H1 (cell line): ENCODE measurements around the gene LCE6A. TPM values are rescaled to one million over a fixed set of nuclear protein-coding genes. Genes with fewer than 3 reads are reported as not detected.

Experiments
- CTCF ChIA-PET: fragments of 300-600 bp; sonication (Branson Sonifier 250); formaldehyde crosslinking; loops from one replicate; lab custom pipeline; 2021; ENCODE audit not compliant: partially characterized antibody; lab: Charles Lee
- POLR2A ChIA-PET: fragments of 300-600 bp; sonication (Branson Sonifier 250); formaldehyde crosslinking; loops from one replicate; lab custom pipeline; 2021; ENCODE audit warnings: inconsistent platforms; ENCODE audit not compliant: partially characterized antibody; lab: Charles Lee
- DNase-seq, 2 experiments: peaks; one replicate each; pipeline versions ENCODE4 v3.0.0 to v3.0.0-alpha.2; 2010 to 2022; ENCODE audit warnings: low spot score in 2 of 2, low read depth in 1 of 2, mixed read lengths in 1 of 2
- FAIRE-seq: peaks from 2 replicates; lab custom pipeline; 2011; peaks lifted over from hg19 to GRCh38; lab: Jason Lieb, UNC
- H2AFZ ChIP-seq: 2 replicates; pipeline ENCODE4 v1.8.1; 2012; ENCODE audit warnings: low read length, inconsistent platforms
- H2AK5ac ChIP-seq: 2 replicates; pipeline ENCODE4 v1.6.1; 2013; ENCODE audit warnings: low read depth, low read length
- H2BK120ac ChIP-seq: replicated peaks from 2 replicates; pipeline ENCODE3; 2013; ENCODE audit warnings: low read depth, low read length, inconsistent platforms
- H2BK12ac ChIP-seq: 2 replicates; pipeline ENCODE4 v1.6.1; 2013; ENCODE audit warnings: low read depth, low read length
- H2BK15ac ChIP-seq: 2 replicates; pipeline ENCODE4 v1.6.1; 2013; ENCODE audit warnings: low read length
- H2BK20ac ChIP-seq: 2 replicates; pipeline ENCODE4 v1.6.1; 2013; ENCODE audit warnings: low read length
- H2BK5ac ChIP-seq: 2 replicates; pipeline ENCODE4 v1.6.1; 2013; ENCODE audit warnings: low read depth, low read length
- H3K14ac ChIP-seq: 2 replicates; pipeline ENCODE4 v1.6.1; 2013; ENCODE audit warnings: inconsistent platforms; ENCODE audit not compliant: insufficient read length
- H3K18ac ChIP-seq: 2 replicates; pipeline ENCODE4 v1.6.1; 2013; ENCODE audit warnings: low read length; ENCODE audit errors: extremely low read depth
- H3K23ac ChIP-seq: 2 replicates; pipeline ENCODE4 v1.6.1; 2013; ENCODE audit warnings: inconsistent platforms; ENCODE audit not compliant: insufficient read length
- H3K23me2 ChIP-seq: 2 replicates; pipeline ENCODE4 v1.6.1; 2013; ENCODE audit warnings: low read depth, low read length
- H3K27ac ChIP-seq: 2 replicates; pipeline ENCODE4 v1.6.1; 2011; ENCODE audit warnings: low read depth, low read length, inconsistent platforms
- H3K27me3 ChIP-seq, 4 experiments: replicated peaks in 1 of 4; 1 replicate in 1 of 4; 2 replicates in 3 of 4; pipeline versions ENCODE4 v1.6.1 to v1.8.1; 2011 to 2013; ENCODE audit warnings: low read length in 3 of 4, mild to moderate bottlenecking in 3 of 4, inconsistent platforms in 2 of 4, mixed read lengths in 2 of 4, moderate library complexity in 1 of 4; ENCODE audit not compliant: control insufficient read depth in 3 of 4, insufficient read depth in 3 of 4; ENCODE audit errors: extremely low read depth in 1 of 4
- H3K36me3 ChIP-seq, 4 experiments: 2 replicates each; pipeline versions ENCODE4 v1.6.1 to v1.8.1; 2011 to 2013; ENCODE audit warnings: mild to moderate bottlenecking in 4 of 4, low read length in 3 of 4, moderate library complexity in 2 of 4, control low read depth in 1 of 4, inconsistent platforms in 1 of 4; ENCODE audit not compliant: insufficient read depth in 4 of 4, control insufficient read depth in 2 of 4
- H3K4ac ChIP-seq: replicated peaks from 2 replicates; pipeline ENCODE3; 2013; ENCODE audit warnings: low read length, low read depth, mixed read lengths, inconsistent platforms; ENCODE audit not compliant: insufficient read length
- H3K4me1 ChIP-seq, 4 experiments: replicated peaks in 1 of 4; 1 replicate in 1 of 4; 2 replicates in 3 of 4; pipeline versions ENCODE4 v1.6.1 to v1.8.1; 2011 to 2013; ENCODE audit warnings: low read length in 3 of 4, inconsistent platforms in 2 of 4, mixed read lengths in 1 of 4; ENCODE audit not compliant: insufficient read depth in 4 of 4, control insufficient read depth in 3 of 4
- H3K4me2 ChIP-seq, 2 experiments: 2 replicates each; pipeline versions ENCODE4 v1.6.1 to v1.8.1; 2011 to 2013; ENCODE audit warnings: low read depth in 2 of 2, low read length in 2 of 2, control low read depth in 1 of 2, inconsistent platforms in 1 of 2, mild to moderate bottlenecking in 1 of 2; ENCODE audit not compliant: insufficient read depth in 1 of 2
- H3K4me3 ChIP-seq, 4 experiments: fragments of 200-600, 300-600 bp in 1 of 4; sonication (generic), shearing (Covaris generic), sonication (Bioruptor Twin) in 1 of 4; 2 replicates each; pipeline versions ENCODE4 v1.5.1 to v1.8.1; 2011 to 2016; ENCODE audit warnings: low read length in 4 of 4, low read depth in 3 of 4, control low read depth in 2 of 4, inconsistent platforms in 2 of 4, mild to moderate bottlenecking in 2 of 4, mixed read lengths in 1 of 4, moderate library complexity in 1 of 4; ENCODE audit not compliant: insufficient read depth in 2 of 4; ENCODE audit errors: extremely low read depth in 1 of 4
- H3K56ac ChIP-seq: replicated peaks from 2 replicates; pipeline ENCODE3; 2013; ENCODE audit warnings: low read depth, mild to moderate bottlenecking, mixed read lengths, low read length, inconsistent platforms; ENCODE audit not compliant: insufficient read length
- H3K79me1 ChIP-seq: 2 replicates; pipeline ENCODE4 v1.6.1; 2013; ENCODE audit warnings: low read depth, low read length, control low read depth
- H3K79me2 ChIP-seq, 2 experiments: 2 replicates each; pipeline versions ENCODE4 v1.6.1 to v1.8.1; 2012 to 2013; ENCODE audit warnings: low read length in 2 of 2, mild to moderate bottlenecking in 2 of 2, inconsistent platforms in 1 of 2; ENCODE audit not compliant: insufficient read depth in 2 of 2, control insufficient read depth in 1 of 2
- H3K9ac ChIP-seq, 4 experiments: replicated peaks in 1 of 4; 1 replicate in 1 of 4; 2 replicates in 3 of 4; pipeline versions ENCODE4 v1.6.1 to v1.8.1; 2011 to 2013; ENCODE audit warnings: low read depth in 3 of 4, low read length in 3 of 4, control low read depth in 2 of 4, mild to moderate bottlenecking in 2 of 4, moderate library complexity in 2 of 4, inconsistent platforms in 1 of 4; ENCODE audit errors: extremely low read depth in 1 of 4
- H3K9me3 ChIP-seq, 2 experiments: 2 replicates each; pipeline versions ENCODE4 v1.6.1 to v1.8.1; 2012 to 2013; ENCODE audit warnings: mild to moderate bottlenecking in 2 of 2, moderate library complexity in 2 of 2, control low read depth in 1 of 2, inconsistent platforms in 1 of 2, low read depth in 1 of 2, low read length in 1 of 2, mixed read lengths in 1 of 2; ENCODE audit not compliant: insufficient read depth in 2 of 2
- H4K20me1 ChIP-seq, 2 experiments: replicated peaks in 1 of 2; 2 replicates each; pipeline versions ENCODE3 to v1.8.1; 2011 to 2013; ENCODE audit warnings: inconsistent platforms in 2 of 2, low read length in 2 of 2, mild to moderate bottlenecking in 1 of 2; ENCODE audit not compliant: insufficient read depth in 2 of 2, control insufficient read depth in 1 of 2
- H4K5ac ChIP-seq: 2 replicates; pipeline ENCODE4 v1.6.1; 2013; ENCODE audit warnings: low read length, low read depth, mixed read lengths, inconsistent platforms; ENCODE audit not compliant: insufficient read length
- H4K8ac ChIP-seq: 2 replicates; pipeline ENCODE4 v1.8.0; 2013; ENCODE audit warnings: mild to moderate bottlenecking, moderate library complexity, low read length, inconsistent platforms; ENCODE audit not compliant: insufficient read depth; ENCODE audit errors: extremely low read depth
- H4K91ac ChIP-seq: replicated peaks from 2 replicates; pipeline ENCODE3; 2013; ENCODE audit warnings: low read length, mixed read lengths, inconsistent platforms; ENCODE audit not compliant: insufficient read length
- E2F6 ChIP-seq: IDR thresholded peaks from 2 replicates; pipeline ENCODE4 v1.6.1; 2012; ENCODE audit warnings: inconsistent platforms
- EP300 ChIP-seq, 2 experiments: IDR thresholded peaks; 1 replicate in 1 of 2; 2 replicates in 1 of 2; pipeline ENCODE4 v1.6.1; 2011 to 2012; ENCODE audit warnings: low read depth in 2 of 2, low read length in 2 of 2, mild to moderate bottlenecking in 2 of 2, borderline replicate concordance in 1 of 2, inconsistent platforms in 1 of 2, moderate library complexity in 1 of 2
- KDM4A ChIP-seq: IDR thresholded peaks from one replicate; pipeline ENCODE4 v1.7.1; 2012; ENCODE audit warnings: low read depth, mild to moderate bottlenecking, moderate library complexity, low read length, inconsistent platforms; ENCODE audit not compliant: severe bottlenecking
- MAFK ChIP-seq: IDR thresholded peaks from 2 replicates; pipeline ENCODE4 v1.6.1; 2012; ENCODE audit warnings: low read depth, mild to moderate bottlenecking, improper control_type of control experiment, low read length
- RAD21 ChIP-seq, 2 experiments: IDR thresholded peaks in 1 of 2; conservative IDR thresholded peaks in 1 of 2; 2 replicates each; pipeline ENCODE4 v1.6.1; 2011; ENCODE audit warnings: low read depth in 2 of 2, low read length in 2 of 2, improper control_type of control experiment in 1 of 2, inconsistent platforms in 1 of 2, mild to moderate bottlenecking in 1 of 2, moderate library complexity in 1 of 2
- SIN3A ChIP-seq, 2 experiments: IDR thresholded peaks in 1 of 2; conservative IDR thresholded peaks in 1 of 2; 2 replicates each; pipeline ENCODE4 v1.6.1; 2011 to 2012; ENCODE audit warnings: low read length in 2 of 2, improper control_type of control experiment in 1 of 2, low read depth in 1 of 2, mild to moderate bottlenecking in 1 of 2
- SIX5 ChIP-seq: IDR thresholded peaks from 2 replicates; pipeline ENCODE4 v1.6.1; 2011; ENCODE audit warnings: mild to moderate bottlenecking, low read depth, low read length
- TAF7 ChIP-seq: optimal IDR thresholded peaks from 2 replicates; pipeline ENCODE3; 2011; ENCODE audit warnings: low read depth, mild to moderate bottlenecking, inconsistent platforms, low read length, moderate library complexity, borderline replicate concordance
- TBP ChIP-seq: IDR thresholded peaks from 2 replicates; pipeline ENCODE4 v1.6.1; 2011; ENCODE audit warnings: low read depth, low read length, improper control_type of control experiment
- ZNF274 ChIP-seq: IDR thresholded peaks from 2 replicates; pipeline ENCODE4 v1.7.0; 2012; ENCODE audit warnings: low read length, borderline replicate concordance; ENCODE audit errors: extremely low read depth
- polyA plus RNA-seq, 7 experiments: library from polyadenylated mRNA; depleted of rRNA in 3 of 7; stranded (reverse) in 5 of 7; unstranded in 2 of 7; fragments of >200 nt in 5 of 7; fragments of 200-250 nt in 2 of 7; gene quantifications; 1 replicate in 5 of 7; 2 replicates in 1 of 7; 4 replicates in 1 of 7; pipeline versions ENCODE4 v1.2.1 to v1.2.3, GENCODE V29; 2011 to 2013; ENCODE audit warnings: missing spikeins in 2 of 7, mixed read lengths in 2 of 7
- total RNA-seq: library from RNA; stranded (reverse); fragmentation: NEBNext Ultra II Directional; extraction: Animal tissue kit (Norgen Biotek cat#: 25700); gene quantifications from 2 replicates; pipeline ENCODE4 v1.2.1, GENCODE V29; 2021
- TF ChIP-seq, protein P1 (sequence below): IDR thresholded peaks from 2 replicates; pipeline ENCODE4 v1.6.1; 2011; ENCODE audit warnings: low read length, improper control_type of control experiment

Gene LCE6A
- total and polyA plus RNA-seq, 2 of the 8 experiments (the other 6 are each of a cell fraction or from before 2014, with no cell fraction given) = not detected

GRCh38 chr1:152824964-152825363 lies 17.7 kb upstream of the LCE6A start:
- no peak overlapping the region for H2BK5ac ChIP-seq
- no peak overlapping the region for H2BK120ac ChIP-seq
- H2BK12ac ChIP-seq = no peak overlapping the region
- no peak overlapping the region for H3K4me2 ChIP-seq
- ChIA-PET CTCF (interaction anchor here (0.7 to 0.8 kb wide), 2 partner anchors 44 to 354 kb away, joined by 3 to 4 read pairs; no protein-coding TSS in a partner anchor), POLR2A (no interaction called here)
- no peak overlapping the region for H3K27ac ChIP-seq
- H3K23me2 ChIP-seq = no peaks in the 10 kb centered on the region
- H3K79me1 ChIP-seq = no peaks in the 10 kb centered on the region
- H2BK20ac ChIP-seq = no peak overlapping the region
- no peak overlapping the region for H2AK5ac ChIP-seq
- no peak for DNase-seq
- H4K5ac ChIP-seq = no peak overlapping the region
- H3K4me3 ChIP-seq = no peak overlapping the region
- no peak overlapping the region for H3K18ac ChIP-seq
- no peaks in the 10 kb centered on the region for H4K20me1 ChIP-seq
- H4K8ac ChIP-seq = no peak overlapping the region
- no peaks in the 10 kb centered on the region for H3K4me1 ChIP-seq
- no peaks in the 10 kb centered on the region for H3K36me3 ChIP-seq
- no peak overlapping the region for H4K91ac ChIP-seq
- no peaks in the 10 kb centered on the region for H3K27me3 ChIP-seq
- H3K9ac ChIP-seq = no peak overlapping the region
- H3K79me2 ChIP-seq = no peaks in the 10 kb centered on the region
- H3K9me3 ChIP-seq = peaks cover 59 to 64% of the 10 kb centered on the region in 2 experiments
- no peak overlapping the region for H3K14ac ChIP-seq
- no peak overlapping the region for H3K4ac ChIP-seq
- no peak for FAIRE-seq
- no peak overlapping the region for H2BK15ac ChIP-seq
- no peak overlapping the region for H3K23ac ChIP-seq
- no peak overlapping the region for H2AFZ ChIP-seq
- no peak overlapping the region for H3K56ac ChIP-seq
- no peak for TF ChIP-seq SIN3A (conservative IDR thresholded peaks at IDR 0.05 in 1 of 2, IDR thresholded peaks at IDR 0.05 in 1 of 2; ENCODE audit: low read depth in 1 of 2, low read length in 2 of 2)
- no peak for TF ChIP-seq ZNF274
- TF ChIP-seq KDM4A = no peak
- no peak for TF ChIP-seq E2F6
- TF ChIP-seq MAFK = no peak
- no peak for TF ChIP-seq SIX5
- TF ChIP-seq TBP = no peak
- TF ChIP-seq RAD21 (IDR thresholded peaks at IDR 0.05 in 1 of 2, conservative IDR thresholded peaks at IDR 0.05 in 1 of 2; ENCODE audit: low read depth in 2 of 2, low read length in 2 of 2) = no peak
- TF ChIP-seq, protein P1, sequence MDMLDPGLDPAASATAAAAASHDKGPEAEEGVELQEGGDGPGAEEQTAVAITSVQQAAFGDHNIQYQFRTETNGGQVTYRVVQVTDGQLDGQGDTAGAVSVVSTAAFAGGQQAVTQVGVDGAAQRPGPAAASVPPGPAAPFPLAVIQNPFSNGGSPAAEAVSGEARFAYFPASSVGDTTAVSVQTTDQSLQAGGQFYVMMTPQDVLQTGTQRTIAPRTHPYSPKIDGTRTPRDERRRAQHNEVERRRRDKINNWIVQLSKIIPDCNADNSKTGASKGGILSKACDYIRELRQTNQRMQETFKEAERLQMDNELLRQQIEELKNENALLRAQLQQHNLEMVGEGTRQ = no peak
- no peak for TF ChIP-seq EP300 (IDR thresholded peaks at IDR 0.05; ENCODE audit: borderline replicate concordance in 1 of 2, low read depth in 2 of 2, low read length in 2 of 2)
- TF ChIP-seq TAF7 = no peak
